ENCODE measurements around the gene GSPT1. TPM values are rescaled to one million over a fixed set of nuclear protein-coding genes. Genes with fewer than 3 reads are reported as not detected.

The GSPT1 gene
- total RNA-seq, result 52.0 and 67.6 TPM in 2 replicates

DNA sequence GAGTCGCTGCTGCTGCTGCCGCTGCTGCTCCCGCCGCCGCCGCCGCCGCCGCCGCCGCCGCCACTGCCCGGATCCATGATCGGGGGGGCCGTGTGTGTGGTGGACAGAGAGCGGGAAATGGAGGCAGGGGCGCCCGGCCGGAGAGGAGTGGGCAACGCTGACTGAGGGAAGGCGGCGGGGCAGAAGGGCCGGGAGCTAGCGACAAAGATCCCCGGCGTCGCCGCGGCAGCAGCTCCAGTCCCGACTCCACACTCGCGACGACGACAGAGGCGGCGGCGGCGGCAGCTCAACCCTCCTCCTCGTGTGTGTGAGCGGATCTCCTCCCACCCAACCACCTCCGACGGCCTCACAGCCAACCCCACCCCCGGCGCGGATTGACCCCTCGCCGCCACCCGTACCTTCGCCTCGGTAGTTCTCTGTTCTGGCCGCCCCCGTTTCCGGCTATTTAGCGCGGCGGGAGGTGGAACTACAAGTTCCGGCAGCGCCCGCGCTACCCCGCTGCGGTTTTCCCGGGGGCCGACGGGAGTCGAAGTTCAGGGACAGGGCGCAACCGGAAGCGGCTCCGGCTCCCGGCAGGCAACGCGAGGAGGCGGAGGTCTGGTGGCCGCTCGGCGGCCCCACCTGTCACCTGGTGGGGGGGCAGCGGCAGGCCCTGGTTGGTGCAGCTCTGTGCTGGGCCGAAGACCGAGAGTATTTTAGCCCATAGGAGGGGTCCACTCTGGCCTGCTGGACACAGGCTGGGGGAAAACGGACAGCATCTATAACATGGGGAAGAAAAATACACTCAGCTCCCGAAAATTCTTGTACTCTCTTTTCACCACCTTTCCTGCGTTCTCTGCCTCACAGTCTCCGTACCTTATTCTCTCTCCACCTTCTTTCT, at the start of gene GSPT1:
Gene GSPT1, minus strand, starts transcription at position 313 of the 880 bp plus-strand sequence. Its CDS starts 236 bp downstream, at position 77.

GRCh38 chr16:11964761-11965551, 49.2 kb upstream of the GSPT1 start, which contains the start of gene TNFRSF17:
TSS of gene TNFRSF17 (plus strand) at chr16:11965210. CDS start at chr16:11965325, 115 bp downstream.

DNA sequence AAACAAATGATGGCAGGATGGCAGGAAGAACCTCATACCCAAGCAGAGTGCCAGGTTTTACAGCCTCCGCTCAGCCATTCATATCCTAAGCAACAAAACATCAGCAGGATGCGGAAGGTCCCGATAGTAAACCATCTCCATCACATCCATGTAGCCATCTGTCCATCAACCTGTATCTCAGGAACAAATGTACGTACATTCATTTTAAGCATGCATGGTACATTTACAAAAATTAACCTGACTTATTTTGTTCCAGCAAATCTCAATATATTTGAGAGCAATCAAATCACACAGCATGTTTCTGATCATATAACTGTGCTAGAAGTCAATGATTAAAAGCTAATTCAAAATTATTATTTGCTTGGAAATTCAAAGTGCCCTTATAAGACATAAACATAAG, 26.2 kb upstream of the GSPT1 start, which contains the start of gene NPIPB2:
Gene NPIPB2, minus strand, starts transcription at position 101 of the 400 bp plus-strand sequence. Its CDS starts 0 bp downstream, at position 101.

DNA sequence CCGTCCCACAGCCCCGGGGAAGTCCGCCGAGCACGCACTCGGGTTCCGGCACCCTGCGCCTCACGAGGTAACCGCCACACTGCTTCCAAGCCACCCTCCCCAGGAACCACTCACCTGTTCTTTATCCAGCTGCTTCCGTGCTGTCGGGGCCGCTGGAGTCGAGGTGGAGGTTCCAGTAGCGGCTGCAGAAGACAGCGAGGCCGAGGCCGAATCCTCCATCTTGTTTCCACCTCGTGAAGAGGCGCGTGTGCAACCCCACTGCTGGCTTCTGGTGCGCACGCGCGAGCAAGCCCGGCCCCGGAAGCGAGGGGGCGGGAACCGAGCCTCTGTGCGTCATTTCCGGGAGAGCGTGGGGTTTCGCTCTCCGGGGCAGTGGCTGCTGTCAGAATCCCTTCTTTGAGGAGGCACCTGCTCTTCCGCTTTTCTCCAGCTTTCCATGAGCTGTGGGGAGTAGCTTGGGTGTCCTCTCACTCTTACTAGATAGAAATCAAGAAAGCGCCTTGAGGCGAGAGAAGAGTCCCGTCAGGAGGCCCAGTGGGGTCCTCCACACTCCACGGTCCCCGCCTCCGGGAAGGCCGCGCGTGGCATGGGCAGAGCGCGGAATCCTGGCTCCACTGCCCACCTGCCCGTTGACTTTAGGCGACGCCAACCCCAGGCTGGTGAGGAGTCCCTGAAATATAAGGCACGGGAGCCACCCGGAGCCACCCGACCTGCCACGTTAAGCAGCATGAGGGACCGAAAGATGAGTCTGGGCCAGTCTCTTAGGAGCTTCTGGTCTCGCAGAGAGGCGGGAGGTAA, 64.3 kb downstream of the GSPT1 start, which contains the start of gene RSL1D1:
Gene RSL1D1, minus strand, starts transcription at position 249 of the 798 bp plus-strand sequence. Its CDS starts 30 bp downstream, at position 219.

Other genes with a start within 250 kb of the GSPT1 start
- gene SNN, start 247.5 kb downstream of the GSPT1 start, total RNA-seq, result 7.3 and 10.2 TPM in 2 replicates
- gene TXNDC11, start 173.1 kb downstream of the GSPT1 start, total RNA-seq, result 25.2 and 27.0 TPM in 2 replicates
- gene ZC3H7A, start 118.7 kb downstream of the GSPT1 start, total RNA-seq, result 41.0 and 45.5 TPM in 2 replicates
- 171 and 252 TPM in 2 replicates for gene RSL1D1, start 64.4 kb downstream of the GSPT1 start, total RNA-seq
- gene NPIPB2, start 26.1 kb upstream of the GSPT1 start, total RNA-seq, result 1.1 and 7.0 TPM in 2 replicates
- not detected in 2 replicates for gene TNFRSF17, start 49.3 kb upstream of the GSPT1 start, total RNA-seq
- 13.7 and 14.1 TPM in 2 replicates for gene SNX29, start 60.8 kb upstream of the GSPT1 start, total RNA-seq

Measured in cardiac ventricle fibroblast (primary cell).